Endometrium (tissue), 2 donors: ENCODE measurements around the gene ZNF778.

Experiments
- FAIRE-seq: peaks from 2 replicates; lab custom pipeline; 2012; peaks lifted over from hg19 to GRCh38; lab: Jason Lieb, UNC
- donor health status: control.
- donor health status: control.

The ZNF778 gene

GRCh38 chr16:89194340-89195311 lies 22.9 kb upstream of the ZNF778 start:
- FAIRE-seq, result no peak

- no peak for FAIRE-seq
These were observed 21.9 kb upstream of the ZNF778 start for GRCh38 chr16:89195521-89196171.

GRCh38 chr16:89197033-89197632 lies 20.4 kb upstream of the ZNF778 start:
- FAIRE-seq, result no peak

GRCh38 chr16:89197633-89198416 lies 19.7 kb upstream of the ZNF778 start:
- no peak for FAIRE-seq

GRCh38 chr16:89198417-89199240 lies 18.9 kb upstream of the ZNF778 start:
- no peak for FAIRE-seq

- FAIRE-seq, result no peak
These were observed 18.0 kb upstream of the ZNF778 start for GRCh38 chr16:89199241-89200123.

- no peak for FAIRE-seq
These were observed 17.2 kb upstream of the ZNF778 start, which contains the start of gene SLC22A31 for GRCh38 chr16:89200124-89200849. Gene SLC22A31 (minus strand): TSS chr16:89200537. CDS start chr16:89200501, 36 bp downstream.

- FAIRE-seq, result no peak
These were observed 16.6 kb upstream of the ZNF778 start for GRCh38 chr16:89200850-89201411.

GRCh38 chr16:89201439-89202377 lies 15.8 kb upstream of the ZNF778 start:
- no peak for FAIRE-seq

GRCh38 chr16:89202422-89203215 lies 14.9 kb upstream of the ZNF778 start:
- no peak for FAIRE-seq

GRCh38 chr16:89207993-89208392 lies 9.5 kb upstream of the ZNF778 start:
- no peak for FAIRE-seq

GRCh38 chr16:89209522-89210044 lies 7.9 kb upstream of the ZNF778 start:
- no peak for FAIRE-seq

- no peak for FAIRE-seq
These were observed 7.2 kb upstream of the ZNF778 start for GRCh38 chr16:89210165-89210903.

- FAIRE-seq, result no peak
These were observed 6.5 kb upstream of the ZNF778 start for GRCh38 chr16:89210904-89211515.

GRCh38 chr16:89216315-89217137 lies 977 bp upstream of the ZNF778 start:
- FAIRE-seq, result no peak
